ENCODE results near the gene GRIP1.
A peak's percentile ranks its signal among the peaks of the same experiment; 100 is the strongest.

GRIP1 gene

DNA sequence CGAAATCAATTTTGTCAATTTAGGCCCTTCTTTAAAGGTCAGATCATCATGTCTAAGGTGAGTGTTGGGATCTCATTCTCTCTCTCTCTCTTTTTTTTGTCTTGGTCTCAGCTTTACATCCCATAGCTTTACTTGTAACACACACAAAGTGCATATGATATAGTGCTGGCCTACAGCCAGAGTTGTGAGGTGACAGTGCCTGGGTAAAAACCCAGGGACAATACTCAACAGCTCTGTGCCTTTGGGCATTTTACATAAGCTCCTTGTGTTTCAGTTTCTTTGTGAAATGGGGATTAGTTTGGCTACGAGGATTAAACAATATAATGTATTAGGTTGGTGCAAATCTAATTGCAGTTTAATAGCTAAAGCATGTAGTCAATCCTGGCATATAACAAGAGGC is 40.2 kb downstream of the GRIP1 start:
- DNase-seq: no peak

GRCh38 chr12:66637699-66638301 is 41.1 kb downstream of the GRIP1 start:
- DNase-seq: no peak

DNA sequence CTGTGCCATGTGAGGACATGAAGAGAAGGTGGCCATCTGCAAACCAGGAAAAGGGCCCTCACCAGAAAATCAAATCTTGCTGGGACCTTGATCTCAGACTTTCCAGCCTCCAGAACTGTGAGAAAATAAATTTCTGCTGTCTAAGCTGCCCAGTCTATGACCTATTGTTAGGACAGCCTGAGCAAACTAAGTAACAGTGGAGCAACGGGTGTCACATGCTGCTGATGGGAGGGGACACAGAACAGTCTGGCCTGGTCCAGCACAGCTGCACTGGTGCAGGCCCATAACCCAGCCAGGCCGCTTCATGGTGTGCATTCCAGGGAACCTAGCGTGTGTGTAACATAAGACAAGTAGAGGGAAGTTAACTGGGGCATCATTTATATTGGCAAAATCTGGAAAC is 42.1 kb downstream of the GRIP1 start:
- DNase-seq: peak; percentile 66

DNA sequence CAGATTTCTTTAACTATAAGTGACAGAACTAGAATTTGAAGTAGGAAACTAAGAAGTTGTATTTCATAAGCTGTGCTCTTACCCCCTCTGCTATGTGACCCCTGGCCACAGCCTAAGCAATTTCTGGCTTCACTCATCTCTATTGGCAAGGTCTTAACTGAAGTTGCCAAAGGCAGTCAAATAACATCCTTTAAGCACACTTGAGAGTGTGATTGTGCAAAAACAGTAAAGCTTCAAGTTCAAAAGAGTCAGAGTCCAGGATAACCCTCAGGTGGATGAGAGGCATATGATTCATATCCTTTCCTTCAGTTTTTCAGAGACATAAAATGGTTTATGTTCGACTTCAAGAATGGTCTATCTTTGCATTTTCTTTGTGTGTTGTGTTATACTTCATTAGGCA is 45.2 kb downstream of the GRIP1 start:
- no peak for DNase-seq

GRCh38 chr12:66629138-66629870 is 49.6 kb downstream of the GRIP1 start:
- no peak for DNase-seq

DNA sequence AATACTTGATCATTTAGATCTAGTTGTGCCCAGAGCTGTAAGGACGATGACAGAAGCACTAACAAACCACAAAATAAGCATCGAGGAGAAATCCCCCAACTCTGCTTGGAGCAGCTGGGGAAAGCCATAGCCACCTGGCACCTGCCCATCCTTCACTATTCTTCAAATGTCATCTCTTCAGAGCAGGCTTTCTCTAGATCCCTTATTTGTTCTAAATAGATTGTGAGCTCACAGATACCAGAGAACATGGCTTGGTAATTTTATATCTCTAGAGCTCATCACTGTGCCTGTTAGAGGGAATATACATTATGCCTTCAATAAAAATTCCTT is 50.9 kb downstream of the GRIP1 start:
- no peak for DNase-seq

DNA sequence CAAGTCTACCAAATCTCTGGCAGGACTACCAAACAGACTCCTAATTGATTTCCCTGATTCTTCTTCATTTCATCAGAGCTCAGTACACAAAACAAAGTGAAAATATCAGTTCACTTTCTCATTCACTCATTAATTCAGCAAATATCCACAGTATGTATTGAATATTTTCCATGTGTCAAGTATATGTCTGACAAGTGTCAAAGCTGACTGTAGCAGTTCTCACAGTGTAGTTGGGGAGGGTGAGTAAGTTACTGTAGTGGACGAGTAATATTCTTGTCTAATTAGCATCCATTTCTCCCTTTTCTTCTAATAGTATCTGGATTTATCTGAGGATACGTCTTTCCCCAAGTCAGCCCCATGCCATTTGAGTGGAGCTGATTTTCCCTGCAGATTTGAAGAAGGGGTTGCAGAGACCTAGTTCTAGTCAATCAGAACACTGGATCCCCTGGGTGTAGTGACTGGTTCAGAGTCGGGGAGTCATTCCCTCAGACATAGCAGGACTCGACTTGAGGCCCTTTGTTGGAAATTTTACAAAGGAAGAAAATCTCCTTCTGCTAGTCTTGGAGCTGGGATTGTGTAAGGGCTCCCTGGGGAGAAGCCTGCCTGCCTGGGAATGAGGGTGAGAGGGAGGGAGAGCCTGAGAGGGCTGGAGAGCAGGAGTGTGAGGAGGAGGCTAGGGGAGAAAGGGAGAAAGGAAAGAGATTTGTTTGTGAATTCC is 51.4 kb downstream of the GRIP1 start:
- DNase-seq: no peak

DNA sequence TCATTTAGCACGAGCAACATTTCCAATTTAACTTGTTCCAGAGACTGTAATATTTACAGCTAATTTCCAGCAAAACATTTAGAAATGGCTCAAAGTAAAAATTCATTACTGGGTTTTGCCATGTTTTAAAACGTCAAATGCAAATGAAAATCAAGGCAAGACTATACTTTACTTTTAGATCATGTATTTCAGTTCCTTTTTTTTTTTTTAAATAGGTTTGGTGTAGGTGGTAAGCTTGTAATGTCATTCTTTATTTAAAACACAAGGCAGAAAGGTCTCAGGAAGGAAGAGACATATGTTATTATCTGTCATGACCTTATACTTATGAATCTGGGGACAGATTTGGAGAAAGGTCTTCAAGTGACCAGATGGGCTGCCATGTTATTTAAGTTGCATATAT is 54.1 kb downstream of the GRIP1 start:
- DNase-seq: no peak

DNA sequence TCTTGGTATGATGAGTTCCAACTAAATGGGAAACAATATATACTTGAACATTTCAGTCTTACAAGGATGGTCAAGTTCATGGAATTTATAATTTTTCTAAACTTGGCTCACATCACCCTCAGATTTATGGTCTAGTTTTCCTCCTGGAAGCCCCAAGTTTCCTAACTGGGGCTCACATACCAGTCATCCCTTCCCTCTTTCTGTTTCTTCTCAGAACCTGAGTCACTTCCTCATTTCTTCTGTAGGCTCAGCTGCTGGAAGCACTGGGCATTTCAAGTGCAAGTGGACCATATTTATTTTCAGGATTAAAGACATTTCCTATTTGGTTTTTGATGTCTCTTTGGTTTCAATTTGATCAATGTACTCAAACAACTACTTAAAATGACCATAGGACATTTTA is 55.4 kb downstream of the GRIP1 start:
- DNase-seq: no peak

- no peak for DNase-seq
Measured at GRCh38 chr12:66620688-66621087, 58.2 kb downstream of the GRIP1 start.

GRCh38 chr12:66620026-66620425 is 58.9 kb downstream of the GRIP1 start:
- no peak for DNase-seq

DNA sequence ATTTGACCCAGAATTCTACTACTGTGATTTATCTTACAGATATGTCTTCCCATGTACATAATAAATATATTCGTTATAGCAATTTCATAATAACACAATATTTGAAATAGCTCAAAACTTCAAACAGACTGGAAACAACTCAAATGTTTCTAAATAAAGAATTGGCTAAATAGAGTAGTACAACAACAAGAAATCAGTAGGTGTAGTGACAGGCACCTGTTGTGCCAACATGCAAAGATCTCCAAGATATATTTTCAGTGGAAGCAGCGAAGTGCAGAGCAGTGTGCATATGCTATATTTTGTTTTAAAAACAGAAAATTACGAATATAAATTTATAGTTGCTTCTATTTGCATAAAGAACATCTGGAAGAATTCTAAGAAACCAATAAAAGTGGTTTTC is 60.9 kb downstream of the GRIP1 start:
- no peak for DNase-seq

GRCh38 chr12:66612090-66612775 is 66.6 kb downstream of the GRIP1 start:
- no peak for DNase-seq

- DNase-seq: no peak
Measured at GRCh38 chr12:66607147-66607546, 71.7 kb downstream of the GRIP1 start.

DNA sequence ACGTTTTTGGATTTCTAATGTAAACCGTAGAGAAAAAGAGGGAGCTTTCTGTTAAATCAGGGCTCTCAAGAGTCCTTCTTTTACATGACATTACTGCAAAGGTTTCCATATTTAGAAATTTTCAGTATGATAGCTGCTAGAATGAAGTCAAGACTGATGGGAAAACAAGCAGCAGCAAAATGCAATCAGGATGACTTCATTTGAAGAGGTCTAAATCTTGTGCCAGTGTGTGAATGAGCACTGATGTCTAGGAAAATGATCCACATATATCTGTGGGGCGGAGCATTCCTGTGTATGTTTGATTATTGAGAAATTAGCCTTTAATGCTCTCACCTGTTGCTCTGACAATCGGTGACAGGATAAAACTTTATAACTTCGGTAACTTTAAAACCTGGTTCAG is 73.6 kb downstream of the GRIP1 start:
- no peak for DNase-seq

DNA sequence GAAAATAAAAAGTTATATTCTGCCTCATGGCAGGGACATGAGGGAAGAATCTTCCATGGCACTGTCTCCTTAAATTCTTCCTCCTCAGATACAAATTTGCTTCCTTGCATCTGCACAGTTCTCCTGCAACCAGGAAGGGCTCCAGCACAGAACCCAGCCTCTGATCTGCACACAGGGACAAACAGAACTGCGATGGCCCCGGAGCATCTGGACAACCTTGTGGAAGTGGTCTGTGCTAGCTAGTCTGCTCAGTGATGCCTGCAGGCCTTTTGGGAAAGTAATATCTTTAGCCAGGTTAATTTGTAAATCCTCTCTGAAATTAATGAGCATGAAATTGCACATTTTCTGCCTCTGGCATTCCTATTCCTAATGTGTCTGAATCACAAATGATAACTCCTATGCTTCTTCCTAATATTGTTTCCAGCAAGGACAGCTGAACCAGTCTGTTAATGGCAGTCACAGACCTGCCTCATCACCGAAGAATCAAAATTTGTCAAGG is 74.8 kb downstream of the GRIP1 start:
- no peak for DNase-seq

- DNase-seq: no peak
Measured at GRCh38 chr12:66603461-66603860, 75.4 kb downstream of the GRIP1 start.

- no peak for DNase-seq
Measured at GRCh38 chr12:66602483-66603143, 76.3 kb downstream of the GRIP1 start.

GRCh38 chr12:66600903-66601302 is 78.0 kb downstream of the GRIP1 start:
- no peak for DNase-seq

DNA sequence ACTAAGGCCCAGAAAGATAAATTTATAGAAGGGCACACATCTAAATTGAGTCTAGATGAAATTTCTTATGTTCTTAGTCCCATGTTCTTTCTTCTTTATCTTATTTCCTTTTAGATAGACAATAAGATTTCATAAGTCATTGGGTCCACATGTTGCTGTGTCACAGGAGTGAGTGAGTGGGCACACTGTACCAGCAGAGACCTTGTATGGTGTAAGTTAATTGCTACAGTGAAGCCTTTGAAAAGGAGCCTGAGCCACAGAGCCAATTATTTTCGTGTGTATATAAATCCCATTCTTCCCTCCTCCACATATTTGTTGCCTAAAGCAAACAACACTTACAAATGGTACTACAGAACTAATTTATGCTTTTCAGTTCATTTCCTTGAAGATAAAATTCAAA is 79.1 kb downstream of the GRIP1 start:
- DNase-seq: no peak

DNA sequence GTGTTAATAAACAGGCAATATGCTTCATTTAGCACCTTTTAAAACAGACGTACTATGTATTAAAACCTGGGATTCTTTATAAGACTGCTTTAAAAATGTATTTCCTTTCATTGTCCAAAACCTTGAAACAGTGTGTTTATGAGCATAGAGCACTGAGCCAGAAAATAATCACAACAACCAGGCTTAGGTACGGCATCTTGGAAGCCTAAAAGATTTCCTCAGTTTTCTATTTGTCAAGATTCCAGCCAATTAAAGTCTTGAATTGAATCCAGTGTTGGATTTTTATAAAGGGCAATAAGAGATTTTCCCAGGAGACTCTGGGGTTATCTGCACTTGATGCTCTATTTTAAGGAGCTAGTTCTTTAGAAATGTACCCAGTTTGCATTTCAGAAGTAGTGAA is 80.3 kb downstream of the GRIP1 start:
- no peak for DNase-seq

DNA sequence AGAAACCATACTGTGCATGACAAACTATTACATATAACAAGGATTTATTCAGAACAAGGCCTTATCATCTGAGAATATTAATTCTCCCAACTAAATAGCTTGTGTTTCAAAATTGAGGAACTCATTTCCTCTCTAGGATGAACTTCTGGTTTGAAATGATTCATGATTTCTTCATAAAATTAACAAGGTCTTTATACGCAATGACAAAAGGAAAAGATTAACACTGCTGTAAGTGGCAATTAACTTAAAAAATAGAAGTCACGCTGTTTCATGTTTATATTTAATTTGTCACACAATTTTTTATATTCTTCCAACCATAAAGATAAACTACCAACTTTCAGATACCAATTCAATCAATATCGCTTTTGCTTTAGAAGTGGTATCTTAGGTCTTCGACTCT is 80.8 kb downstream of the GRIP1 start:
- DNase-seq: no peak

GRCh38 chr12:66596199-66596598 is 82.7 kb downstream of the GRIP1 start:
- no peak for DNase-seq

Measured in islet precursor cell (in vitro differentiated cells).